Skeletal muscle tissue (tissue), 4 donors: Measurements from ENCODE around the gene RPL27. TPM values are rescaled to one million over a fixed set of nuclear protein-coding genes. Genes with fewer than 3 reads are reported as not detected.
"Not testable (repeated sequence)": the region's sequence is repeated elsewhere in the genome, so short reads cannot be mapped to it uniquely, and the experiment has no call there.

Experiments used
- H3K27ac ChIP-seq: one replicate; pipeline ENCODE4 v1.7.0; 2013; ENCODE audit warnings: mild to moderate bottlenecking, low read depth, low read length, inconsistent platforms
- H3K27me3 ChIP-seq, 3 donors: one replicate each; pipeline ENCODE4 v1.7.0; 2013; ENCODE audit warnings: low read length in 3 of 3; ENCODE audit not compliant: control insufficient read depth in 3 of 3, insufficient read depth in 3 of 3
- H3K36me3 ChIP-seq, 3 donors: one replicate each; pipeline ENCODE4 v1.7.0; 2013; ENCODE audit warnings: low read length in 3 of 3; ENCODE audit not compliant: control insufficient read depth in 3 of 3, insufficient read depth in 3 of 3
- H3K4me1 ChIP-seq, 3 donors: one replicate each; pipeline ENCODE4 v1.7.0; 2013; ENCODE audit warnings: low read length in 3 of 3, mild to moderate bottlenecking in 3 of 3; ENCODE audit not compliant: control insufficient read depth in 3 of 3, insufficient read depth in 3 of 3
- H3K4me3 ChIP-seq, 3 donors: one replicate each; pipeline ENCODE4 v1.7.0; 2013; ENCODE audit warnings: low read length in 3 of 3
- H3K9ac ChIP-seq, 3 donors: one replicate each; pipeline ENCODE4 v1.7.0; 2013; ENCODE audit warnings: low read length in 3 of 3, mild to moderate bottlenecking in 3 of 3, moderate library complexity in 2 of 3, low read depth in 1 of 3
- H3K9me3 ChIP-seq, 3 donors: one replicate each; pipeline ENCODE4 v1.7.0; 2013; ENCODE audit warnings: low read length in 3 of 3; ENCODE audit not compliant: control insufficient read depth in 3 of 3
- total RNA-seq: library from RNA; depleted of rRNA; stranded (reverse); fragments of >200 nt; gene quantifications from one replicate; pipeline ENCODE4 v1.2.3, GENCODE V29; 2014
- donor health status: Osteomylitis.

The RPL27 gene
- total RNA-seq, 1 donor from 2014 or later = 1,695 TPM

- H3K27ac ChIP-seq = peak overlapping the region; percentile 81
- not testable (repeated sequence) for H3K27me3 ChIP-seq, H3K36me3 ChIP-seq, H3K9me3 ChIP-seq
- H3K9ac ChIP-seq = peak overlapping the region in 1 of 3 donors; percentile 45
- H3K4me1 ChIP-seq = peaks cover 21 to 32% (median 26%) of the 10 kb centered on the region in 3 donors
- peak overlapping the region in 1 of 3 donors; percentile 19 for H3K4me3 ChIP-seq
These were observed 22.5 kb upstream of the RPL27 start for GRCh38 chr17:42975701-42976100.

GRCh38 chr17:42979511-42980273 is 18.5 kb upstream of the RPL27 start, which contains the start of gene PTGES3L:
TSS of gene PTGES3L (minus strand) at chr17:42980080. CDS start at chr17:42980053, 27 bp downstream.
- no peaks in the 10 kb centered on the region for H3K27me3 ChIP-seq
- H3K4me1 ChIP-seq = peaks cover 33 to 48% (median 38%) of the 10 kb centered on the region in 3 donors
- H3K27ac ChIP-seq = peak within 1 kb of the TSS; percentile 95
- H3K9me3 ChIP-seq = no peaks in the 10 kb centered on the region
- H3K36me3 ChIP-seq = no peaks in the 10 kb centered on the region
- H3K4me3 ChIP-seq = peak within 1 kb of the TSS; percentile 90 to 96 (median 94)
- H3K9ac ChIP-seq = peak within 1 kb of the TSS; percentile 83 to 96 (median 90)

DNA sequence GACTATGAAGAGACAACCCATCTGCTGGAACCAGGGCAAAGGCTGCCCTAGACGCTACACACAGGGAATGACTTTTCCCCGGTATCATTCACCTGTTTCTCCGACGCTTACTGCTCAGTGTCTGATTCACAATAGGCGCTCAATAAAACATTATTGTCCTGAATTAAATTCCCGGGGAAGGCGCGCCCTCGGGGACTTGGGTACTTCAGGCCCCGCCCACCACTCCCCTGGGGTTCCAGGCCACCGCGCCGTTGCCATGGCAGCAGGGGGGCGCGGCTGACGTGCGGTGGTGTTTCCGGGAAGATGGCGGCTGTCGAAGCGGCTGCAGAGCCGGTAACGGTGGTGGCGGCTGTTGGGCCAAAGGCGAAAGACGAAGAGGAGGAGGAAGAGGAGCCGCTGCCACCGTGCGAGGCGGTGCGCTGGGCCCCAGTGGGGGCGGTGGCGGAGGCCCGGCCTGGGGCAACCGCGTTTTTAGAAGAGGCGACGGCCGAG is 17.9 kb upstream of the RPL27 start, which contains the start of gene RUNDC1:
TSS of gene RUNDC1 (plus strand) at position 292 of the 492 bp plus-strand sequence. CDS start at position 304, 12 bp downstream.
- Histone ChIP-seq H3K36me3 (peaks cover 0 to 6% (median 5%) of the 10 kb centered on the region in 3 donors), H3K27me3 (no peaks in the 10 kb centered on the region), H3K9me3 (no peaks in the 10 kb centered on the region), H3K27ac (peak within 1 kb of the TSS; percentile 95), H3K4me1 (peaks cover 28 to 42% (median 33%) of the 10 kb centered on the region in 3 donors), H3K4me3 (peak within 1 kb of the TSS; percentile 90 to 96 (median 94)), H3K9ac (peak within 1 kb of the TSS; percentile 83 to 96 (median 90))

GRCh38 chr17:42980766-42981397 is 17.3 kb upstream of the RPL27 start:
- Histone ChIP-seq H3K27ac (peak overlapping the region; percentile 95), H3K36me3 (peaks cover 0 to 9% (median 9%) of the 10 kb centered on the region in 3 donors), H3K27me3 (no peaks in the 10 kb centered on the region), H3K9ac (peak overlapping the region; percentile 77 to 90 (median 83)), H3K4me1 (peaks cover 27 to 36% (median 28%) of the 10 kb centered on the region in 3 donors), H3K4me3 (peak overlapping the region; percentile 90 to 96 (median 94)), H3K9me3 (no peaks in the 10 kb centered on the region)

DNA sequence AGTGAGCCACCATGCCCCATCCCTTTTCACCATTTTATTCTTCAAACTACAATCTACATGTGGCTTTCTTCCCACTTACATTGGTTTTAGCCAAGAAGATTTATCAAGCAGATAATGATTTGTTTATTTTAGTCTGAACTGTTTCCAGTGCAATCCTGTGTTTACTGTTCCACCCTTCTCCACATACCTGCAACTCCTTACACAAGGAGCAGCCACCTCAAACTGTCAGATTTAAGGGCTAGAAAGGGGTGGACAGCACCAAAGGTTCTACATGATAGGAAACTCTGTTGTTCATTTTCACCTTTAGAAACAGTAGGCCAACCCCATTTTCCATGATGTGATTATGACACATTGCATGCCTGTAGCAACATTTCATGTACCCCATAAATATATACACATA is 16.0 kb upstream of the RPL27 start:
- Histone ChIP-seq H3K9me3 (no peaks in the 10 kb centered on the region), H3K4me3 (no peak overlapping the region), H3K4me1 (peaks cover 26 to 30% (median 27%) of the 10 kb centered on the region in 3 donors), H3K9ac (no peak overlapping the region), H3K27me3 (no peaks in the 10 kb centered on the region), H3K36me3 (peaks cover 3 to 17% (median 16%) of the 10 kb centered on the region in 3 donors), H3K27ac (no peak overlapping the region)

DNA sequence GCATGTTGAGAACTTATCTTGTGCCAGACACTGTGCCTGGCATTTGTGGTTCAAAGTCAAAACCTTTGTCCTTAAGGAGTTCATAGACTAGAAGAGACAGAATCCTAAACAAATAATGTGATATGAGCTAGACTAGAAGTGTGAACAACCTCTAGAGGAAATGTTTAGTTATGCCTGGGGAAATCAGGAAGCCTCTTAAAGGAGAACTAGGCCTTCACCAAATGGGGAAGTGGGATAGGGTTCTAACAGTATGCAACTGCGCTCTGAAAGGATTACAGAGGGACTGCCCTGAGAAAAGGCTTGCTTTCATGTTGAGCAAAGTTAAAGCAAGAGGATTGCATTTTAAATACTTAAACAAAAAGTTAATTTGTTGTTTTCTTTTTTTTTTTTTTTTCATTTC is 13.0 kb upstream of the RPL27 start:
- H3K9me3 ChIP-seq = no peaks in the 10 kb centered on the region
- peaks cover 20 to 43% (median 38%) of the 10 kb centered on the region in 3 donors for H3K36me3 ChIP-seq
- H3K27me3 ChIP-seq = no peaks in the 10 kb centered on the region
- no peak overlapping the region for H3K4me3 ChIP-seq
- no peak overlapping the region for H3K27ac ChIP-seq
- no peak overlapping the region for H3K9ac ChIP-seq
- peaks cover 13 to 16% (median 13%) of the 10 kb centered on the region in 3 donors for H3K4me1 ChIP-seq

DNA sequence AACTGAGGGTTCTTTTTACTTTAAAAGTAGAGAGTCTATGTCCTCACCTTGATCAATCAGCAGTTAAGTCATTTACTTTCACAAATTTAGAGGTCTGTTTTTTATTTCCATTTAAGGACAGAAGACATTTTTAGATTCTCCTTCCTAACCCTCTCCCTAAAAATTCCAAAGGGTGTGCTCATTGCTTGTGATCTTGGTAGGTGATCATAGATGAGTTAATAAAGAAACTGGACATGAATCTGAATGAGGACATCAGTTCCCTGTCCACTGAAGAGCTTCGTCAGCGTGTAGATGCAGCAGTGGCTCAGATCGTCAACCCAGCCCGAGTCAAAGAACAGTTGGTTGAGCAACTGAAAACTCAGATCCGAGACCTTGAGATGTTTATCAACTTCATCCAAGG is 9.1 kb upstream of the RPL27 start:
- H3K9ac ChIP-seq = no peak overlapping the region
- H3K4me1 ChIP-seq = no peaks in the 10 kb centered on the region
- no peaks in the 10 kb centered on the region for H3K9me3 ChIP-seq
- H3K27ac ChIP-seq = no peak overlapping the region
- peaks cover 39 to 66% (median 64%) of the 10 kb centered on the region in 3 donors for H3K36me3 ChIP-seq
- H3K4me3 ChIP-seq = no peak overlapping the region
- no peaks in the 10 kb centered on the region for H3K27me3 ChIP-seq

- no peaks in the 10 kb centered on the region for H3K4me1 ChIP-seq
- H3K9me3 ChIP-seq = no peaks in the 10 kb centered on the region
- no peak overlapping the region for H3K27ac ChIP-seq
- no peak overlapping the region for H3K4me3 ChIP-seq
- H3K36me3 ChIP-seq = peaks cover 39 to 69% (median 62%) of the 10 kb centered on the region in 3 donors
- no peaks in the 10 kb centered on the region for H3K27me3 ChIP-seq
- no peak overlapping the region for H3K9ac ChIP-seq
These were observed 8.2 kb upstream of the RPL27 start for GRCh38 chr17:42989726-42990652.

- Histone ChIP-seq H3K4me3 (no peak overlapping the region), H3K27ac (no peak overlapping the region), H3K9me3 (no peaks in the 10 kb centered on the region), H3K4me1 (no peaks in the 10 kb centered on the region), H3K9ac (no peak overlapping the region), H3K36me3 (peaks cover 39 to 61% (median 54%) of the 10 kb centered on the region in 3 donors), H3K27me3 (no peaks in the 10 kb centered on the region)
These were observed 6.7 kb upstream of the RPL27 start for GRCh38 chr17:42991471-42991870.
